ENCODE results near the gene SYCP2.

The SYCP2 gene

DNA sequence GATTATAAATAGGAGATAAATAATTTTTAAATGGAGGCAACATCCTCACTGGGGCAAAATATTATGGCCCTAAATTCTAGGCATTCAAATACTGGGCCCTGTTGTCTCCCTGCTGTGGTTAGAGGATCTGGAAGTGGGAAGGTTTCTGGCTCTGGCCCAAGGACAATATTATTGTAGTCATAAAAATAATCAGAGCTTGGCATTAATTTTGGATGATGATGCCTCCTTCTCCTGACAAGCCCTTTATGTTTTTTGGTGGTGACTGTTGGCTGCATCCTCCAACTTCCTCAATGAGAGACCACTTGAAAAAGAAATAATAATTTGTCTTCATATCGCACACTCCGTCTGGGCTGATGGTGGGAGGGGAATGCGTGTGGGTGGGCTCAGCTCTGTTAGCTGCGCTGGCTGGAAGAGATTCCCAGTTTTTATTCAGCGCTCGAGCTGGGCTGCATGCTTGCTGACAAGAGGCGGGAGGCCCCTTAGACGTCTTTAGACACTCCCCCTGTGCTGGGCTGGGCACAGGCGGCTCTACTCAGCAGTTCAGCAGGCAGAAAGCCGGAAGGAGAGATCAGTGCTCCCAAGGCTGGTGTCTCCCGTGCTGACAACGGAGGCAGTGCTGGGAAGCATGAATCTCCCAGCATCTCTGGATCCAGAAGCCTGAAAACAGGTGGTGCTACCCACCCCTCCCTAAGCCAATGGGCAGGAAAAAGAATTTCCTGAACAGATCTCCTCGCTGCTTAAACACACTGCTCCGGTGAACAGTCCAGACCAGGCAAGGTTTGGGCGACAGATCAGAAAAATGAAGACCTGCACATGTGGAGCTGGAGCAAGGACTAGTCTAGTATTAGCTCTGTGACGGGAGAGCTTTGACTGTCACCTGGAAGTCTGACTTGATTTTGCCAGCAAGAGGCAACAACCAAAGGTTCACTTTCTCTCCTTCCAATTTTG is 97.7 kb downstream of the SYCP2 start:
- DNase-seq (ENCODE audit: low read depth in 2 of 2) = no peak

DNA sequence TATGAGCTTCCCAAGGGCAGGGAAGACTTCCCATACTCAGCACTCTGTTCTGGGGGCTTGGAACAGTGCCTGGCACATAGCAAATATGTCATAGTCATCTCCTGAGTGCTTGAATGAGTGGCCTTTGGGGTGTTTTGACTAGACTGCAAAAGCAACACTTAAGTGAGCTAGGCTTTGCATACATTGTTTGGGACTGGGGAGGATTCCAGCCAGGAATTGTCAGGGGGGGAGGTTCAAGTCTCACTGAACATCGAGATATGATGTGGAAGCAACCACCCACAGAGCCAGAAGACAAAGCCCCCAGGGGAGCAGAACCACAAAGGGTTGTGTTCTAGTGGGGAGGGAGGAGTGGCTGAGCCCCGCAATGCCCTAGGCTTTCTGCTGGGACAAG is 98.4 kb downstream of the SYCP2 start:
- DNase-seq (ENCODE audit: low read depth in 2 of 2) = no peak

DNA sequence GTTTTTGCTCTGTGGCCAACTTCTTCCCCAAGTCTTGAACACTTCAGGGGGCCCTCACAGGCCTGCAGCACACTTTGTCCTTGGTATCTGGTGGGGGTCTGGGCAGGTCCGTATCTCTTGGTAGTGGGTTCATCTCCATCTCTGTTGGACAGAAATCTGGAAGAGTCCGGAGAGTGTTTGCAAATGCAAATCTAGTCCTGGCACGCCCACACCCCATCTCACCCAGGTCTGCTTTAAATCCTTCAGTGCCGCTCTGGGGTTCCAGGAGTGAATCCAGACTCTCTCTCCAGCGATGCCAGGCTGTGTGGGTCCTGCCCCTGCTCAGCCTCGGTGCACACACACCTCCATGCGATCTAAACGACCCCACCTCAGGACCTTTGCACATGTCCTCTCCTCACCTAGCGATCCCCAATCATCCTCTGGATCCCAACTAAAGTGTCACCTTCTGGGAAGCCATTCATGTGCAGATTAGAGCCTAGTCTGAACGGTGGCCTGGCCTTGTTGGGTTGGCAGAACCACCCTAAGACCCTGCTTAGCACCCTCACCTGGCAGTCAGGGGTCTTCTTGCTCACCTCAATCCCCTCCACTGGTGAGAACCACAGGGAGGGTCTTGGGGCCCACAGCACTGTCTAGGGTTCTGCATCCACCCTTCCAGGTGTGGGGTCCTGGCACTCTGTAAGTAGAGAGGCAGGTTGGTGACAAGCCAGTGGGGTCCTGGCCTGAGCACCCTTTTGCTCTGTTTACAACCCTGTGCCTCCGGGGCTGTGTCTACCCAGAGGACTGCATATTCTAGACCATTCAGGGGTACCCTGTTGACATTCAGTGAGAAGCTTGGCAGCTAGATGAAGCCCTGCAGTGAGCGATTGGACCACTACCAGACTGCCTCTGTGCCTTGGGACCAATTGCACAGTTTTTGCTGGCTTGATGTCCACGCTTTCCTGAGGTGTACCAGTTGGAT is 100.8 kb downstream of the SYCP2 start:
- no peak for DNase-seq (ENCODE audit: low read depth in 2 of 2)

DNA sequence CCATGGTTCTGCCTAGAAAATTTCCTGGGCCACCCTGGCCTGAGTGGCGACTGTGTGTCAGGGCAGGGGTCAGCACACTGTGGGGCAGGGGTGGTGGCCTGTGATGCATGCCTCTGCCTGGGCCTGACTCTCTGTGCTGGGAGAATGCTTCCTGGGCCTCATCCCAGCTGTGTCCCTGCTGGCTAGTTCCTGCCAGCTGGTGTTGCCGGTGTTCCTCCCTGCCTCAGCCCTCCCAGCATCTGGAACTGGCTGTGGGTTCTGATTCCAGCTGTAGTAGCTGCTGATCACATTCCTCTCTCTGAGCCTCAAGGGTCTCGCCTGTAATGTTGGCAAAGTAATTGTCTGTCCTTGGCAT is 101.5 kb downstream of the SYCP2 start:
- no peak for DNase-seq (ENCODE audit: low read depth in 2 of 2)

DNA sequence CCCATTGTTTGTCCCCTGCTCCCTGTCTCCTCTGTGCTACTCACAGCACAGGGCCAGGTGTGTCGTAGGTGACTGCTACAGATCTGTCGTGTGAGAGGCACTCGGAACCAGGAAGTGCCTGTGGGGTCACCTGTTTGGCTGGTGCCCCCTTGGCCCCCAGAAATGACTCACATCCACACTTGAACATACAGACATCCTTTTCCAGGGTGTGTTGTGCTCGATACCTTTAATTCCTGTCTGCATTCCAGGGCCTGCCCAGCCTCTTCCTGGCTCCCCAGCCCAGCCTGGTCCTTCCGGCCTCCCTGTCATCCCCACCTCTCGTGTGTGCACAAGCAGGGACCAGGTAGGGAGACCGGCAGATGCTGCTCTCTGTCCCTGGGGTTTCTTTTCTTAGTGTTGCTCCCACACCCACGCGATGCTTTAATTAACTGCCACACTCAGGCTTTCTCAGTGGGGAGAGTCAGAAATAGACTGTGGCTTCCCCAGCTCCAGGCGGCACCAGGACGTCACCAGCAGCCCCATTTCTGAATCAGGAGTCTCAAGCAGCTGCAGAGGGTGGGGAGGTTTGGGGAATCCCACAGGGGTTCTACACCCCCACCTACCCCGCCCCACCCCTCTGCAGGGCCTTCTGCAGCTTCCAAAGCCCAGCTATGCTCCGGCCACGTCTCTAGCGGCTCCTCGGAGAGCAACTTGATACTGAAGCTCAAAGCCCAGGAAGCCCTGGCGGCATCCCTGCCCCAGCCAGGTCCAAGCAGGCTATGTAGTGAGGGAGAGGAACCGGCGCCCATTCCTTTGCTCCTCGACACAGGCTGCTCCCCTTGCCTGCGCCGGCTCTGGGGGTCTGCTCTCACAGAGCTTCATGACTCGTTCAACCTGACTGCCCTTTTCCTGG is 102.2 kb downstream of the SYCP2 start:
- DNase-seq (ENCODE audit: low read depth in 2 of 2) = no peak

DNA sequence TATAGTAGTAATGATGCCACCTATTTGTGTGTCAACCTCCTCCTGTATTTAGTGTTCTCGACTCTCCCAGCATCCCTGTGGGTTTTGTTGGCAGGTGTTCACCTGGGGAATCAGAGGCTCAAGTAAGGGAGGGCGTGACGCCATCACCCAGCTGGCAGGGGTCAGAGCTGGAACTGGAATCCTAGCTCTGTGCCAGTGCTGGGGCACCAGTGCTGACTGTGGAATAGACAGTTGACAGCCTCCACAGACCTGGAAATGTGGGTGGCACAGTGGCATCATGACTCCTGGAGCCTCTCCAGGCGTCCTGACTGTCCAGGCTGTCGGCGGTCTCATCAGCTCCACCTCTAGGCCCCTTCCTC is 102.8 kb downstream of the SYCP2 start:
- DNase-seq (ENCODE audit: low read depth in 2 of 2) = no peak

DNA sequence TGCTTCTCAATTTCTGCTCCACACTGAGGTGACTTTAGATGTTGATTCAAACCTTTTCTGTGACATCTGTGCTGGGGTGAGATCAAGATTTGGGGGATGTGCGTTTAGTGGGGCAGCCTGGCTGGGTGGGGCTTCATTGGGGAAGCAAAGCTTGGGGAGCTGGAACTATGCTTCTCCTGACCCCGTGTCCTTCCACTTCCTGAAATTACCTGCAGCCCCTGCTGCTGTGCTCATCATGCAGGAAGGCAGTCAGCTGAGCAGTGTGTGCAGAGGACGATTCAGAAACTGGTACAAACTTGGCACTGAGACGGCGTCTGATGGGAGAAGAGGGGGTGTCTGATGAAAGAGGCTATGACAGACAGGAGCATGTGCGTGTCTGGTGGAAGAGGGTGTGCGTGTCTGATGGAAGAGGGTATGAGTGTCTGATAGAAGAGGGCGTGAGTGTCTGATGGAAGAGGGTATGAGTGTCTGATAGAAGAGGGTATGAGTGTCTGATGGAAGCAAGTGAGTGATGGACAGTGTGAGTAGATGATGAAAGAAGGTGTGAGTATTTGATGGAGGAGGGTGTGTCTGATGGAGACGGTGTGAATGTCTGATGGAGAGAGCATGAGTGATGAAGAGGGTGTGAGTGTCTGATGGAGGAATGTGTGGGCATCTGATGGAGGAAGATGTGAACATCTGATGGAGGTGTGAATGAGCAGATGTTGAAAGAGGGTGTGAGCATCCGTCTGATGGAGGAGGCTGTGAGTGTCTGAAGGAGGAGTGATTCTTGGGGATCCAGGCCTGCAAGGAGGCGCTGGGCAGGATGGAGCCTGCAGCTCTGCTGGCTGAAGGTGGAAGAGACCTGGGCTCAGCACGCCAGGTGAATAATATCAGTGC is 103.4 kb downstream of the SYCP2 start:
- no peak for DNase-seq (ENCODE audit: low read depth in 2 of 2)

DNA sequence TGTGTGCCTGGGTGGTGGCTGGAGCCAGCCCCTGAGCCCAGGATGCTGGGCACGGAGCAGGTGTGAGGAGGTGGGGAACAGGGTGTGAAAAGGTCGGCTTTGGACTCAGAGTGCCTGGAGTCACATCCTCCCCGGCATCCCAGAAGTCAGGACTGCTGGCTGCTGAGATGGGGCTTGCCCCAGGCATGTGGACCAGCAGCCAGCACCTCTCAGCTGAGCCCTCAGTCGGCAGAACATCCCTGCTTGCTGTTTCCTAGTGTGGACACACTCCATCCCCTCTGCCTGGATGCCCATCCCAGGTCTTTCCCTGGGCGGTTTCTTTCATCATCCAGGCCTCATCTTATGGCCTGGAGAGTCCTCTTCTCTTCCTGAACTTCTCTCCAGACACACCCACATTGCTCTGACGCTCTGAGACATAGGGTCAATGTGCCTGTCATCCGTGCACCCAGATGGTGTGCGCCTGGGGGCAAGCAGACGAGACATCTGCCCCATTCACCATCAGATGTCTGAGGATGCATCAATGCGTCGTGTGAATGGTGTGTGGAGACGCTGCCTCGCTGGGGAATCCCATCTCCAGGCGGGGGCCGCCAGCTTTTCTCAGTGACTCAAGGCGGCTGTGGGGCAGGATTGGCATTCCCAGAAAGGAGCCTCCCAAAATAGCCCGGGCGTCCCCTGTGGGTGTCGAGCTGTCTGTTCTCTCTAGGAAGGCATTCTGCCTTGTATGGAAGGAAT is 104.2 kb downstream of the SYCP2 start:
- DNase-seq (ENCODE audit: low read depth in 2 of 2) = no peak

DNA sequence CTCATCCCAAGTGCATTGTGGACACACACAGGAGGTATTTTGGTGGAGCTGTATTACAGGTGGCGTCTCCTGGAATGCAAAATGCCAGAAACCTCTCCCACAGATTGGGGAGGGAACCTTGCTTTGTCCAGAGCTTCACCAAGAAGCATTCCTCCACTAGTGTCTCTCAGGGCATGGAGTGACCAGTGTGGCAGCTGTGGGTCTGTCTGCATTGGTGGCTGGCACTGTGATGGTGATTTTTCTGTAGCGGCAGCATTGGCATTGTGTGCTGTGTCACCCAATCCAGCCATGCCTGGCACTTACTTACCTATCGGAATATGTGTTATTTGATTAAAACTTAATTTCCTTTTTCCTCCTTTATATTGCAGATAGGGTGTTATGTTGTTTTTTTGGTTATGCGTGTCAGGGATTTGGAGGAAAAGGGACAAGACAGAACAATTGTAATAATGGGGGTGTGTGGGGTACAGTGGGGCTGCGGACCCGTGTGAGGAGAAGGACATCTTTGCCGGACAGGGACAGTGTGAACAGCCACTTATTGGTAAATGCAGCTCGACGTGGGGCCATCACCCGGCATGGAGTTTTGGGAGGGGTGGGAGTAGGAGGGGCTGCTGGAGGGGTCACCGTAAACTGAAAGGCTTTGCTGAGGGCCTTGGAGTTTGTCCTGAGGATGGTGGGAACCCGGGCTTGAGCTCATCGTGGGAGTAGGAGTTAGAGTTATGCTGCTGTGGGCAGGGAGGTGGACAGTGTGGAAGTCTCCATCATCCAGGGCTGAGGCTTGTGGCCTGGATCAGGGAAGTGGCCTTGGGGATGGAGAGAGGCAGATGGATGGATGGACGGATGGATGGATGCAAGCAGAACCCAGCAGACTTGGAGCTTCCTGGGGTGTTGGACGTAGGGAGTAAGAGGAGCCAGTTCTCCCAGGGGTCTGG is 105.0 kb downstream of the SYCP2 start:
- no peak for DNase-seq (ENCODE audit: low read depth in 2 of 2)

DNA sequence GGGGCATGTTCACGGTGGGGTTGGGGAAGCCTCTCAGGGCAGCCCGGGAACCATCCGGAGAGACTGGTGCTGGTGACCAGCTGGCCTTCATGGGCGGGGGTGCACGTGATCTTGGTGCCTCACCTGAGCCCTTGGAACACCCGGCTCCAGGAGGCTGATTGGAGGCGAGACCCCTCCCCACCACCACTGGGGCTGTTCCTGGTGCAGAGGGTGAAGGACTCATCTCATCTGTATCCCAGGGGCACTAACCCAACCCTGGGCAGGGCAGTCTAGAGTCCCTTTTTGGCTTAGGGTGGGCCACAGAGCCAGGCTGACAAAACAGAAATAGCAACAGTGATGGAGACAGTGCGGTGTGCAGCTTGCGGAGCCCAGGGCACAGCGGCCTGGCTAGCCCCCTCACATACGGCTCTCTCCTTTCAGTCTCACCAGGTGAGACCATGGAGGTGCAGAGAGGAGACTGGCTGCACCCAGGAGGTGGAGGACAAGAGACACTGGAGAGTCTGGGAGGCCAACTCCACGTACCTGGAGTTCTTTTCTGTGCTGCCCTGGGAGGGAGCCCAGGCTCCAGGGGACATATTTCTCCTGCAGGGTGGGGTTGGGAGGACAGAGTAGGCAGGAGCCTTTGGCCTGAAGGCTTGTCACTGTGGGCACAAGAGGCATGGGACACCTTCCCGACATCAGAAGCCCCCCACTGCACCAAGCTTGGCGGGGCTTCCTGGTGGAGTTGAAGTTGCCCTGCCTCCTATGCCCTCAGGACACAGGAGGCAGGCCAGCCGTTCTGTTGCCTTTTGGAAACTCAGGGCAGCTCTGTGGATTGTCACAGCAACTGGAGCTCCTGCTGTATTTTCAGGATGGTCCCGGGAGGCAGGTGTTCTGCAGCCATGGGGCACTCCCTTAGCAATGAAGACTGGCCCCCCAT is 106.0 kb downstream of the SYCP2 start:
- DNase-seq (ENCODE audit: low read depth in 2 of 2) = no peak

DNA sequence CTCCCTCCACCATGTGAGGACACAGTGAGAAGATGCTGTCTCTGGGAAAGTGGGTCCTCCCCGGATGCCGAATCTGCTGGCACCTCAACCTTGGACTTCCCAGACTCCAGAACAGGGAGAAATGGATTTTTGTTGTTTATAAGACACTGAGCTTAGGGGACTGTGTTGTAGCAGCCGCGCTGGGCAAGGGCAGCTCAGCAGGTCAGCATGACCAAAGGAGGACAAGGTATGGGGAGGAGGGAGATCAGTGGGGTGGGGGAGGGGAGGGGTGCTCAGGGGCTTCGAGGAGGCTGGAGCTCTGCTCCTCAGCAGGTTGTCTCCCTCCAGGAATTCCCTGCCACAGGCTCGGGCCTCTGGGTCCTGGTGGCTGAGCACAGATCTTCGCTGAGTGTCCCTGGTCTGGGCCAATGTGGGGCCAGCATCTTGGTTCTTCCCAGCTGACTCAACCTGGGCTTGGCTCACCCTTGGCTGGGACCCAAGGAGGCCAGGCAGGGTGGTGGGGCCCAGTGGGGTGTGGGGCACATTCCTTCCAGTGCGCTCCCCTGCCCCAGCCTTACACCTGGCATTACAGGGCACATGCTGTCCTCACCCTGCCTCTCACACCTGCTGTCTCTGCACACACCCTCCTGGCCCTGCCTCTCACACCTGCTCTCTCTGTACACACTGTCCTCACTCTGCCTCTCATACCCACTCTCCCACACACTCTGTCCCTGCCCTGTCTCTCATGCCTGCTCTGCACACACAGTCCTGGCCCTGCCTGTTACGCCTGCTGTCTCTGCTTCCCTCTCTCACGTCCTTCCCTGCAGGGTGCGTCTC is 107.3 kb downstream of the SYCP2 start:
- DNase-seq (ENCODE audit: low read depth in 2 of 2) = no peak

DNA sequence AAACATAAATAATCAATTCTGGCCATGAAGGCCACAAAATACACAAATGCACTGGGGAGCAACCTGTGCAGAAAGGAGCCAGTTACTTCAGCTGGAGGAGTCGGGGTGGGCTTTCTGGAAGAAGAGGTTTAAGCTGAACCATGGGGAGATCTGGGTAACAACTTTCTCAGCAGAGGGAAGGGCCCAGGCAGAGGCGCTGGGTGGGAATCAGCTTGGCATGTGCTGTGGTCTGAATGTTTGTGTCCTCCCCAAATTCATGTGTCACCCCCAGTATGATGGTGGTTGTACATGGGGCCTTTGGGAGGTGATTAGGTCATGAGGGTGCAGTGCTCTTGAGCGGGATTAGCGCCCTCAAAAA is 107.9 kb downstream of the SYCP2 start:
- DNase-seq (ENCODE audit: low read depth in 2 of 2) = no peak

DNA sequence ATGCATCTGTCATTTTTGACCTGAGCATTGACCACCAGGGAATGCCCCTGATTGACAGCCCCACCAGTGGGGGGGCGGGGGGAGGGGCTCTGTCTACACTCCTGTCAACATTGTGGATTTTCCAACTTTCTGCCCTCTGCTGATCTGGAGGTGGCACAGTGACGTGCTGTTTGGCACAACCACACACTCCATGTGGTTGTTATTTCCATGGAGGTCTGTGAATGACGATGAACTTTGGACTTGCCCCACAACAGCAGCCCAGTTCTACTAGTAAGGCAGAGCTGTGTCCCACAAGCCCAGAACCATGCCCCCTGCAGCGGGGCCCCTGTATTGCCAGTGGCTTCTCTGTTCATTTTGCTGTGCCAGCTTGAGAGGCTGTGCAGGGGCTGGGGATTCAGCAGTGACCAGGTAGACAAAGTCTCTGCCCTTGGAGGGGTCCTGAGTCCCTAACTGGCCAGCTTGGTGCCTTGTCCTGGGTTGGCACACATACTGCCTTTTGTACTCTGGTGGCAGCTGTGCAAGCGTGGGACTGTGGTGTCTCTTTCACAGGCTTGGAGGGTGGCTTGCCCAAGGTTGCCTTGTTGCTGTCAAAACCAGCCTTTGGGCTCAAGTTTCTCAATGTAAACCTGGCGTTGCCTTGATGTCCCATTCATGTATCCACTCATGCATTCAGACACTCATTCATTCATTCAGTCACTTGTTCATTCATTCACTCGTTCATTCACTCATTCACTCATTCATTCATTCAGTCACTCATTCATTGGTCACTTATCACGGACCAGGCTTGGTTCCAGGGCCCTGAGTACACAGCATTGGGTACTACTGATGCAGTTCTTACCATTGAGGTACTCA is 108.5 kb downstream of the SYCP2 start:
- no peak for DNase-seq (ENCODE audit: low read depth in 2 of 2)

DNA sequence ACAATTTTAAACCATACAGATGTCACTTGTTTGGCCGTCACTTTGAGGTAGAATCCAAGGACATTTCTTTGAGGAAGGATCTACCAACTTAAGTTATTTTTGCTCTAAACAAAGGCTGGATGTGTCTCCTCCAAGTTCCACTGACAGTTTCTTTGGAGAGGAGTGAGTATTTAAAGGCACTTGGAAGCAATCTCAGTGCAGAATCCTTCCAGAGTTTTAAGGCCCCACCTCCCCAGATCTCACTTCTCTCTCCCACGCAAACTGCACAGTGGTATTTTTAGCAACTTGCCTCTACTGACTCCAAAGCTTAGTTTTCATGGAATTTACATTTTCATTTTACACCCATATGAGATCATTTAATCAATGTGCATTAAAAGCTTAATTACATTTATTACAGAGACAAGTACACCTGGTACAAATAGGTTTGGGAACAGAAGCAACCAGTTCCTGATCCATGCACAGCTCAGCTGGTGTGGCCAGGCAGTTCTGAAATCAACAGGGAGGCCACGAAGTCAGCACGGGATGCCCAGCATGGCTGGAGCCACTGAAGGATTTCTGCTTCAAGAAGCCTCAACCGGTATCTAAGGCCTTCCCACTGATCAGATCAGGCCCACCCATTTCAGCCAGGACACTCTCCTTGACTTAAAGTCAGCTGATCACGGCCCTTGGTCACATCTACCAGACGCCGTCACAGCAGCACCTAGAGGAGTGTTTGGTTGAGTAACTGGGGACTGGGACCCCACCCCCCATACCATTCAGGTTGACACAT is 109.8 kb downstream of the SYCP2 start:
- DNase-seq (ENCODE audit: low read depth in 2 of 2) = no peak

DNA sequence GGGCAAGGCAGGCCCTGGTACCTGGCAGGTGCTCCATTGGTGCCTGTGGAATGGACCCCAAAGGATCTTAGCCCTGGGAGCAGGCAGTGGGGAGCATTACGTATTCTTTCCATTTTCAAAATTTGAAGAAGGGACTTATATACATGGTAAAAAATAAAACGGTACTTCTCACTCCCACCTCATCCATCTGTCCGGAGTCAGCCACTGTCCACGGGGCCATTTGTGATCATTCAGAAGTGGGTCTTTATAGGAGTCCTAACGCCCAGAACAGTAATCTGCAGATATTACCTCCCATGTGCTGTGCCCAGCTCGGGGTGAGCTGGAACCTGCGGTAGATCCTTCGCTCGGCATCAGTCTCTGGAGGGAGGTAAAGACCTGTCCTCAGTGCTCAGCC is 110.4 kb downstream of the SYCP2 start:
- DNase-seq (ENCODE audit: low read depth in 2 of 2) = no peak
